Ishikawa (cell line): Measurements from ENCODE around the gene SLFN5.

Experiments used
- CEBPB ChIP-seq: IDR thresholded peaks from 2 replicates; pipeline ENCODE4 v1.6.1; 2012
- CREB1 ChIP-seq: IDR thresholded peaks from 2 replicates; pipeline ENCODE4 v1.6.1; 2012; ENCODE audit warnings: low read depth
- EGR1 ChIP-seq: IDR thresholded peaks from 2 replicates; pipeline ENCODE4 v1.6.1; 2012
- EP300 ChIP-seq: IDR thresholded peaks from 2 replicates; pipeline ENCODE4 v1.6.1; 2012; ENCODE audit warnings: borderline replicate concordance
- FOXM1 ChIP-seq: IDR thresholded peaks from 2 replicates; pipeline ENCODE4 v1.6.1; 2012; ENCODE audit warnings: low read depth, borderline replicate concordance
- NFIC ChIP-seq: IDR thresholded peaks from 2 replicates; pipeline ENCODE4 v1.6.1; 2012
- RAD21 ChIP-seq: IDR thresholded peaks from 2 replicates; pipeline ENCODE4 v1.6.1; 2012; ENCODE audit warnings: low read depth
- TAF1 ChIP-seq: IDR thresholded peaks from 2 replicates; pipeline ENCODE4 v1.6.1; 2012; ENCODE audit warnings: low read depth, mild to moderate bottlenecking
- TCF12 ChIP-seq: IDR thresholded peaks from 2 replicates; pipeline ENCODE4 v1.6.1; 2012; ENCODE audit warnings: low read depth
- TEAD4 ChIP-seq: IDR thresholded peaks from 2 replicates; pipeline ENCODE4 v1.6.1; 2012
- YY1 ChIP-seq: IDR thresholded peaks from 2 replicates; pipeline ENCODE4 v1.6.1; 2012; ENCODE audit warnings: low read depth
- ZBTB7A ChIP-seq: IDR thresholded peaks from 2 replicates; pipeline ENCODE4 v1.6.1; 2012; ENCODE audit warnings: low read depth
- TF ChIP-seq, protein P1 (sequence below): IDR thresholded peaks from 2 replicates; pipeline ENCODE4 v1.6.1; 2012; ENCODE audit warnings: low read depth, mild to moderate bottlenecking
- TF ChIP-seq, protein P2 (sequence below): IDR thresholded peaks from 2 replicates; pipeline ENCODE4 v1.6.1; 2012
- TF ChIP-seq, protein P3 (sequence below): IDR thresholded peaks from 2 replicates; pipeline ENCODE4 v1.6.1; 2012

Gene SLFN5

DNA sequence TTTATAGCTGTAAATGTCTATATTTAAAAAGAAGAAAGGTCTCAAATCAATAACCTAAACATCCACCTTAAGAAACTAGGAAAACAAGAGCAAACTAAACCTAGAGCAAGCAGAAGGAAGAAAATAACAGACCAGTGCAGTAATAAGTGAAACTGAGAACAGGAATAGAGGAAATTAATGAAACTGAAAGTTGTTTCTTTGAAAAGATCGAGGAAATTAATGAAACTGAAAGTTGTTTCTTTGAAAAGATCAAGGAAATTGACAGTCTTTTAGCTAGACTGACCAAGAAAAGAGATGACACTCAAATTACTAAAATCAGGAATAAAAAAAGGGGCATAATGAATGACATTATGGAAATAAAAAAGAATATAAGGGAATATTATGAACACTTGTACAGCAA lies 46.4 kb downstream of the SLFN5 start:
- TF ChIP-seq CEBPB: no peak
- no peak for TF ChIP-seq TCF12
- TF ChIP-seq RAD21: no peak
- no peak for TF ChIP-seq EP300
- TF ChIP-seq, protein P1, sequence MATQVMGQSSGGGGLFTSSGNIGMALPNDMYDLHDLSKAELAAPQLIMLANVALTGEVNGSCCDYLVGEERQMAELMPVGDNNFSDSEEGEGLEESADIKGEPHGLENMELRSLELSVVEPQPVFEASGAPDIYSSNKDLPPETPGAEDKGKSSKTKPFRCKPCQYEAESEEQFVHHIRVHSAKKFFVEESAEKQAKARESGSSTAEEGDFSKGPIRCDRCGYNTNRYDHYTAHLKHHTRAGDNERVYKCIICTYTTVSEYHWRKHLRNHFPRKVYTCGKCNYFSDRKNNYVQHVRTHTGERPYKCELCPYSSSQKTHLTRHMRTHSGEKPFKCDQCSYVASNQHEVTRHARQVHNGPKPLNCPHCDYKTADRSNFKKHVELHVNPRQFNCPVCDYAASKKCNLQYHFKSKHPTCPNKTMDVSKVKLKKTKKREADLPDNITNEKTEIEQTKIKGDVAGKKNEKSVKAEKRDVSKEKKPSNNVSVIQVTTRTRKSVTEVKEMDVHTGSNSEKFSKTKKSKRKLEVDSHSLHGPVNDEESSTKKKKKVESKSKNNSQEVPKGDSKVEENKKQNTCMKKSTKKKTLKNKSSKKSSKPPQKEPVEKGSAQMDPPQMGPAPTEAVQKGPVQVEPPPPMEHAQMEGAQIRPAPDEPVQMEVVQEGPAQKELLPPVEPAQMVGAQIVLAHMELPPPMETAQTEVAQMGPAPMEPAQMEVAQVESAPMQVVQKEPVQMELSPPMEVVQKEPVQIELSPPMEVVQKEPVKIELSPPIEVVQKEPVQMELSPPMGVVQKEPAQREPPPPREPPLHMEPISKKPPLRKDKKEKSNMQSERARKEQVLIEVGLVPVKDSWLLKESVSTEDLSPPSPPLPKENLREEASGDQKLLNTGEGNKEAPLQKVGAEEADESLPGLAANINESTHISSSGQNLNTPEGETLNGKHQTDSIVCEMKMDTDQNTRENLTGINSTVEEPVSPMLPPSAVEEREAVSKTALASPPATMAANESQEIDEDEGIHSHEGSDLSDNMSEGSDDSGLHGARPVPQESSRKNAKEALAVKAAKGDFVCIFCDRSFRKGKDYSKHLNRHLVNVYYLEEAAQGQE: no peak
- TF ChIP-seq, protein P2, sequence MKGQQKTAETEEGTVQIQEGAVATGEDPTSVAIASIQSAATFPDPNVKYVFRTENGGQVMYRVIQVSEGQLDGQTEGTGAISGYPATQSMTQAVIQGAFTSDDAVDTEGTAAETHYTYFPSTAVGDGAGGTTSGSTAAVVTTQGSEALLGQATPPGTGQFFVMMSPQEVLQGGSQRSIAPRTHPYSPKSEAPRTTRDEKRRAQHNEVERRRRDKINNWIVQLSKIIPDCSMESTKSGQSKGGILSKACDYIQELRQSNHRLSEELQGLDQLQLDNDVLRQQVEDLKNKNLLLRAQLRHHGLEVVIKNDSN: no peak
- TF ChIP-seq NFIC: no peak
- TF ChIP-seq CREB1: no peak

DNA sequence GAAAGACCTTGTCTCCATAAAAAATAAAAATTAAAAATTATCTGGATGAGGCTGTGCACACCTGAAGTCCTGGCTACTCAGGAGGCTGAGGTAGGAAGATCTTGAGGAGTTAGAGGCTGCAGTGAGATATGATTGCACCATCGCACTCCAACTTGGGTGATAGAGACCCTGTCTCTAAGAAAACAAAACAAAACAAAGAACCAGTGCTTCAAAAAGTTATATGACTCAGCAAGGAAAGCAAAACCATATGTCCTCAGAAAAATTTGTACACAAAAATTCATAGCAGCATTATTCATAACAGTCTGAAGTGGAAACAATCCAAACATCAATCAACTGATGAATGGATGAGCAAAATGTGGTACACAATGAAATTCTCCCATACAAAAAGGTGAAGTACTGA lies 48.9 kb downstream of the SLFN5 start:
- TF ChIP-seq TCF12 (no peak), CREB1 (no peak), TEAD4 (no peak), NFIC (no peak), EP300 (no peak), YY1 (no peak), RAD21 (no peak)
- TF ChIP-seq, protein P2: no peak

DNA sequence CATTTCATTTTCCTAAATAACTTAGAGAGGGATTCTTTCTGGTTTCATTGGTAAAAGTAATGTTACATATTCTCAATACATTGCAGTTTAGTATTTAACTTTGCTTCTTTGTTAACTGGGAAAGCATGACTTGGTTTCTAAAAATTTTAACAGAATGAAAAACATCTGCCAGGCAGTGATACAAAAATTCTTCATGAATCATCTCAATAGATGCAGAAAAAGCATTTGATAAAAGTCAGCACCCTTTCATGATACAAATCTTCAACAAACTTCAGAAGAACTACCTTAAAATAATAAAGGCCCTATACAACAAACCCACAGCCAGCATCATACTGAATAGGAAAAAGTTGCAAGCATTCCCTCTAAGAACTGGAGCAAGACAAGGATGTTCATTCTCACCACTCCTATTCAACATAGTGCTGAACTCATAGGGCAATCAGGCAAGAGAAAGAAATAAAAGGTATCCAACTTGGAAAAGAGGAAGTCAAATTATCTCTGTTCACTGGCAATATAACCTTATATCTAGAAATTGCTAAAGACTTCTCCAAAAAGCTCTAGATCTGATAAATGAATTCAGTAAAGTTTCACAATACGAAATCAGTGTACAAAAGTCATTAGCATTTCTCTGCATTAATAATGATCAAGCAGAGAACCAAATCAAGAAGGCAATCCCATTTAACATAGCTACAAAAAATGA lies 50.4 kb downstream of the SLFN5 start:
- no peak for TF ChIP-seq TAF1
- TF ChIP-seq RAD21: no peak
- TF ChIP-seq CREB1: no peak
- TF ChIP-seq ZBTB7A: no peak
- TF ChIP-seq YY1: no peak
- no peak for TF ChIP-seq NFIC
- TF ChIP-seq TEAD4: no peak
- TF ChIP-seq CEBPB: no peak

DNA sequence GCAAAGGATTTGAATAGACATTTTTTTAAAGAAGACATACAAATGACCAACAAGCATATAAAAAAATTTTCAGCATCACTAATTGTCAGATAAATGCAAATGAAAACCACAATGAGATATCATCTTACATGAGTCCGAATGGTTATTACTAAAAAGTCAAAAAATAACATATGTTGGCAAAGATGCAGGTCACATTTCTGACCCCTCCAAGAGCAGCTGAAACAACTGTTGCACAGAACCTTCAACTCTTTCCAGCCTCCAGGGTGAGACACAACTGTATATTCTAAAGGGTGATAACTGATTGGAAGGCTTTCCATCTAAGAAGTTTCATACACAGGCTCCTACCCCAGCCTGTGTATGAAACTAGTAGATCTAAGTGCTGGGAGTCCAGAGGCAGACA lies 51.9 kb downstream of the SLFN5 start:
- TF ChIP-seq, protein P1: no peak
- TF ChIP-seq CREB1: no peak
- TF ChIP-seq EP300: no peak
- no peak for TF ChIP-seq ZBTB7A
- TF ChIP-seq NFIC: no peak
- TF ChIP-seq, protein P3, sequence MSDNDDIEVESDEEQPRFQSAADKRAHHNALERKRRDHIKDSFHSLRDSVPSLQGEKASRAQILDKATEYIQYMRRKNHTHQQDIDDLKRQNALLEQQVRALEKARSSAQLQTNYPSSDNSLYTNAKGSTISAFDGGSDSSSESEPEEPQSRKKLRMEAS: no peak
- TF ChIP-seq FOXM1: no peak
- TF ChIP-seq CEBPB: no peak
- TF ChIP-seq RAD21: no peak
- no peak for TF ChIP-seq EGR1
- no peak for TF ChIP-seq TAF1
- no peak for TF ChIP-seq TCF12

DNA sequence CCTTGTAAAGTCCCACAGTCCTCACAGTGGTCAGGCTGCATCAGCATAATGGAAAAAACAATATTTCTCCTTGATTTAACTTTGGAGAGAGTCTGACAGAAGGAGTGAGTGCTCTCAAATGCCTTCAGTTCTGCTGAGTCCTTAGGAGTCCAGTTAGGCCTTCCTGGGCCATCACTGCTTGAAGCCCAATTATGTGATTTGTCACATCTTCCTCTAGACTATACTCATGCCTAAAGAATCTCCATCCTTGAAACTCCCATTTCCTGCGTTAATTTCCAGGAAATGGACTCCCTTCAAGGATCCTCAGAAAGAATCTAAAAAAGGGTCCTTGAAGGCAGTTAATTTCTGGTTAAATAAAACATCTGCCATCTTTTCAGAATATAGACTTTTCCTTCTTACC lies 52.8 kb downstream of the SLFN5 start:
- no peak for TF ChIP-seq EGR1

DNA sequence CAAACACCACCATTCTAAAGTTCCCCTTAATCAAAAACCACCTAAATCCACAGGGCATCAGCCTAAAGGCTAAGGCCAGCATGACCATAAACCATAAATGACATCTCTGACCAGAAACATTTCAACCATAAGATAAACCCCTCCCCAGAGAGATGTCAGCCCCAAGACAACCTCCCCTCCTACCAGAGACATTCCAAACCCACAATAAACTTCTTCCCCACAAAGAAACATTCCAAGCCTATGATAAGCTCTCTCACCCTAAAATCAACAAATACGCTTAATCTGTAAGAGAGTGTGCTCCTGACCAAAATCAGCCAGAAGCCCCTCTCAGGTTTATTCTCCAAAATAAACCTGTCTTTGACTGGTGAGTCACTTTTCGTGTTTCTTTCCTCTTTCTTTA lies 54.8 kb downstream of the SLFN5 start:
- no peak for TF ChIP-seq RAD21
- TF ChIP-seq ZBTB7A: no peak
- no peak for TF ChIP-seq TEAD4
- TF ChIP-seq CEBPB: no peak
- no peak for TF ChIP-seq EGR1
- no peak for TF ChIP-seq TCF12
- no peak for TF ChIP-seq CREB1
- TF ChIP-seq, protein P1: no peak
